ENCODE data around the gene ERO1B.
"Not testable (repeated sequence)": the region's sequence is repeated elsewhere in the genome, so short reads cannot be mapped to it uniquely, and the experiment has no call there.

ERO1B gene, protein sequence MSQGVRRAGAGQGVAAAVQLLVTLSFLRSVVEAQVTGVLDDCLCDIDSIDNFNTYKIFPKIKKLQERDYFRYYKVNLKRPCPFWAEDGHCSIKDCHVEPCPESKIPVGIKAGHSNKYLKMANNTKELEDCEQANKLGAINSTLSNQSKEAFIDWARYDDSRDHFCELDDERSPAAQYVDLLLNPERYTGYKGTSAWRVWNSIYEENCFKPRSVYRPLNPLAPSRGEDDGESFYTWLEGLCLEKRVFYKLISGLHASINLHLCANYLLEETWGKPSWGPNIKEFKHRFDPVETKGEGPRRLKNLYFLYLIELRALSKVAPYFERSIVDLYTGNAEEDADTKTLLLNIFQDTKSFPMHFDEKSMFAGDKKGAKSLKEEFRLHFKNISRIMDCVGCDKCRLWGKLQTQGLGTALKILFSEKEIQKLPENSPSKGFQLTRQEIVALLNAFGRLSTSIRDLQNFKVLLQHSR

DNA sequence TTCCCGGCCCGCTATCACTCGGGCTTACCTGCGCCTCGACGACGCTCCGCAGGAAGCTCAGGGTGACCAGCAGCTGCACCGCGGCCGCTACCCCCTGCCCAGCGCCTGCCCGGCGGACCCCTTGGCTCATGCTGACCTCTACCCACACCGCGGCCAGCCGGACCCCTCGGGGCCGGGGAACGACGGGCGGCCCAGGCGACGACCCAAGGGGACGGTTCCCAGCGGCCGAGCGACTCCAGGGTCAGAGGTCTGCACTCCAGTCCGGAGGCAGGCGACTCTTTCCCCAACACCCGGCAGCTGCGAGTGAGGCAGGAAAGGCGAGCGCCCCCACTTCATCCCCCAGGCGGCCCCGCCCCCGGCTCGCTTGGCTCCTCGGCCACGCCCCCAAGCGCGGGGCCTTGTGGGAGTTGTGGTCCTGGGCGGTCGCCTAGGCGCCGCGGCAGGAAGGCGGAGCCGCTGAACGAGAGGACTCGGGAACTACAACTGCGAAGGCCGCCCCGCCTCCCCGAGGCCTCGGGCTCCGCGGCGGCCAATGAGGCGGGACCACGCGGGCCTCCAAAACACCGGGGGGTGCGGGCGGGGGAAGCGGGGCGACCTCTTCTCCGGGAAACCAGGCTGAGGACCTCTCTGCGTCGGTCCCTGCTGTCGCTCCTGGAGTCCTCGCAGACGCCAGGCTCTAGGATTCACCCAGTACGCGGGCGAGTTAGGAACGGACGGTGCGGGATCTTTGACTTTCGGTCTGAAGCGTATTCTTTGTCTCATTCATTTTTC, at the start of gene ERO1B:
Gene ERO1B, minus strand, starts transcription at position 305 of the 771 bp plus-strand sequence. Its CDS starts 175 bp downstream, at position 130.
- DNase-seq (ENCODE audit: low read depth, low spot score) = peak; percentile 84

DNA sequence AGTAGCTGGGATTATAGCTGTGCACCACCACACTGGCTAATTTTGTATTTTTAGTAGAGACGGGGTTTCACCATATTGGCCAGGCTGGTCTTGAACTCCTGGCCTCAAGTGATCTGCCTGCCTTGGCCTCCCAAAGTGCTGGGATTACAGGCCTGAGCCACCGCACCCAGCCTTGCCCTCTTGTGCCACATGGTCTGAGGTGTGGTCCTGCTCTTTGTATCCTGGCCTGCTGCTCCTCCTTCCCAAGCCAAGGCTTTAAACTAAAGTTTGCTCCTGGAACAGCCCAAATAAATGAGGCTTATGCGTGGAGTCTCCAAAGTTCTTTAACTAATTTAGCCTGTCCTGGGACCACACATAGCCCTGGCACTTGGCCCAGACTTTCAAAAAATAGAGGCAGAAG, 49.7 kb upstream of the ERO1B start:
- not testable (repeated sequence) for DNase-seq (ENCODE audit: low read depth, low spot score)

DNA sequence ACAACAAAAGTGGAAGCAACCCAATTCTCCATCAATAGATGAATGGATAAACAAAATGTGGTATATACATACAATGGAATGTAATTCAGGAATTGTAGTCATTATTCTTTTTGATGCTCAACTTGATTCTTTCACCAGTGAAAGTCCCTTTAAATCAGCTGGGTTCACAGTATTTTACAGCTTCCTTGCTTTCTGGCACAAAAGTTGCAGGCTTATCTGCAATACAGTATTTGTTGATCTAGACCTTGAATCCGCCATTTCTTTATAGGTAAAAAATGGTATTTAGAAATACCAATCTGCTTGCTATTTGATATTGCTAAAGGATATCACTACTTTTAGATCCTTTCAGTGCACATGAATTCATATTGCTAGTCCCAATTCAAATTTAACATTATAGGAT, 44.7 kb upstream of the ERO1B start:
- no peak for DNase-seq (ENCODE audit: low read depth, low spot score)

DNA sequence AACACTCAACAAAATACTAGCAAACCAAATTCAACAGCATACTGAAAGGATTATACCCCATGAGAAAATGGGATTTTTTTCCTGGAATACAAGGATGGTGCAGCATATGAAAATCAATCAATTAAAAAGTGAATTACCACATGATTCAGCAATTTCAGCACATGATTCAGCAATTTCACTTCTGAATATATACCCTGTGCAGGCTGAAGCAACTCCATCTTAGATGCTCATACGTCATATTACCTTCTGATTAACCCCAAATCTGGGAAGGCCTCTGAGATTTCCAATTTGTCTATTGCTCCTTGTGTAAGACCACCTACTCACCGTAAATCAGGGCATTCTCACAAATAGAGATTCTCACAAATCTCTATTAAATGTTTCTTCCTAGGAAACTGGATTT, 43.8 kb upstream of the ERO1B start:
- no peak for DNase-seq (ENCODE audit: low read depth, low spot score)

DNA sequence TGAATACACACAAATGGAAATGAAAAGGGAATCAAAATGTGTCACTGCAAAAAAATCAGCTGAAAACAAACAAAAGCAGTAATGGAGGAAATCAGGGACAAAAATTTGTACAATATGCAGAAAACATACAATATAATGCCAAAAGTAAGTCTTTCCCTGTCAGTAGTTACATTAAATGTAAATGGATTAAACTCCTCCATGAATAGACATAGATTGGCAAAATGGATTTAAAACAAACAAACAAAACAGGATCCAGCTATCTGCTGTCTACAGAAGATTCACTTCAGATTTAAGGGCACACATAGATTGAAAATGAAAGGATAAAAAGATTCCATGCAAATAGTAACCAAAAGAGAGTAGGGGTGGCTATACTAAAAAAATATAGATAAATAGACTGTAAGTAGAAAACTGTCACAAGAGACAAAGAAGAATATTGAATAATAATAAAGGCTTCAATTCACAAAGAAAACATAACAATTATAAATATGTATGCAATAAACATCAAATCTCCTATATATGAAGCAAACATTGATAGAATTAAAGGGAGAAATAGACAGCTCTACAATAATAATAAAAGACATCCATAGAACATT, 42.2 kb upstream of the ERO1B start:
- no peak for DNase-seq (ENCODE audit: low read depth, low spot score)

DNA sequence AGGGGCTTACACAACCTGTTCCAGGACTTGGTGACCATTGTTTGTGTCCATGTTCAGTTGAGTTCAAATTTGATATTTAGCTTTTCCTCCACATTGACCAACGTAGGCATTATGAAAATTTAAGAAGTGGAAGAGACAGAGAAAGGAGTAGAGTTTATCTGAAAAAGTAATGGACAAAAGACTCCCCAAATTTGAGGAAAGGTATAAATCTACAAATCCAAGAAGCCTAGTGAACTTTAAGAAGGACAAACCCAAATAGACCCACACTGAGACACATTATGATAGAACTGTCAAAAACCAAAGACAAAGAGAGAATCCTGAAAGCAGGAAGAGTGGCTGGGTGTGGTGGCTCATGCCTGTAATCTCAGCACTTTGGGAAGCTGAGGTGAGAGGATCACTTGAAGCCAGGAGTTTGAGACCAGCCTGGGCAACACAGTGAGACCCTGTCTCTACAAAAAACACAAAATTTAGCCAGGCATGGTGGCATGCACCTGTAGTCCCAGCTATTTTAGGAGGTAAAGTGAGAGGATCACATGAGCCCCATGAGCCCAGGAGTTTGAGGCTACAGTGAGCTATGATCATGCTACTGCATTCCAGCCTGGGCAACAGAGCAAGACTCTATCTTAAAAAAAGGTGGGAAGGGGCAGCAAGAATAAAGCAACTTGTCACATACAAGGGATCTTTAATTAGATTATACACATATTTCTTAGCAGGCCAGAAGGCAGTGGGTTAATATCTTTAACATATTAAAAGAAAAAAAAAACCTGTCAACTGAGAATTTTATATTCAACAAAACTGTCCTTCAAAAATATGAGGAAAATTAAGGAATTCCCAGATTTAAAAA, 41.0 kb upstream of the ERO1B start:
- DNase-seq (ENCODE audit: low read depth, low spot score) = no peak

DNA sequence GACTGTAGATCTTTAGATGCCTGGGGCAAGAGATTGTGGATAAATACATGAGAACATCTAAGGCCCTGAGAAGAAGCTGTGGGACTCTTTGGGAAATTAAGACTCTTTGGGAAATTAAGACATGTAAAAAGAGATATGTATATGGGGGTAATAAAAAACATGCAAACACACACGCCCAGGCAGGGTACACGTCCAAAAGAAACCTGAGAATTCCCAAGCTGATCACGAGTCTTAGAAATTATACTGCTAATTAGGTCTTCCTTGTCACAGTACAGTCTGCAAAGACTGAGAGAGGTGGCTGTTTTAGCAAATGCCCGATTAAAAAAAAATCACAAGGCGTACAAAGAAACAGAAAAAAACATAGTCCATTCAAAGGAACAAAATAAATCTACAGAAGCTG, 39.3 kb upstream of the ERO1B start:
- no peak for DNase-seq (ENCODE audit: low read depth, low spot score)

DNA sequence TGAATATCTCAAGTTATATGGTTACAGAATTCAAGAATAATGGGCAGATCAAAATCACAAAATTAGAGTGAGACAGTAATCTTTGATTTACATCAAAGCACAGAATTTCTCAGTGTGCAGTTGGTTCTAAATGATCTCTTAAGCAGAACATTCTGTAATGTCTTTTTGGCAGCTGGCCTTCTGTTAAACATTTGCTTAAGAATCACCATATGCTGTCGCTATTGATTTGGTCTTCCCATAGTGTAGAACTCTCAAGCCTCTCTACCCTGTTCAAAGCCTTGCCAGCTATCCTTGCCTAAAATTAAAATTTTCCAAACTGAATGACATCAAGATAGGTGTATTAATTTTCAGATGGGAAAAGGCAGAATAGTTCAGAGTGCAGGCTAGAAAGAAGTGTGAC, 38.9 kb upstream of the ERO1B start:
- DNase-seq (ENCODE audit: low read depth, low spot score) = no peak

DNA sequence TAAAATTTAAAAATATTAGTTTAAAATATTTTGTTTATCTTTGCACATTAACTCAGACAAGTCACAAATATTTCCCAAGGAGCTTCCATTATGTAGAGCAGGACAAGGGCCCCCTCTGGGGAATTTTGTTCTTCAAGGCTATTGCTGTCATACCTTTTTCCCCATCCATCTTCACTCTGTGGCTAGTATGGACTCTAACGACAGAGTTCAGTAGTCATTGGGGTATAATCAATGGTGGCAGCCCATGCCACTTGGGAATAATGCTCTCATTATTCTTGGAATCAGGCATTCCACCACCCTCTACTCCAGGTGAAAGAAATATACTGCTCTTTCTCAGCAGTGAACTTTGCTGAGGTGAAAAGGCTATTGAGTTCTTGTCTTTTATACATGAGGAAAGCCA, 38.5 kb upstream of the ERO1B start:
- no peak for DNase-seq (ENCODE audit: low read depth, low spot score)

DNA sequence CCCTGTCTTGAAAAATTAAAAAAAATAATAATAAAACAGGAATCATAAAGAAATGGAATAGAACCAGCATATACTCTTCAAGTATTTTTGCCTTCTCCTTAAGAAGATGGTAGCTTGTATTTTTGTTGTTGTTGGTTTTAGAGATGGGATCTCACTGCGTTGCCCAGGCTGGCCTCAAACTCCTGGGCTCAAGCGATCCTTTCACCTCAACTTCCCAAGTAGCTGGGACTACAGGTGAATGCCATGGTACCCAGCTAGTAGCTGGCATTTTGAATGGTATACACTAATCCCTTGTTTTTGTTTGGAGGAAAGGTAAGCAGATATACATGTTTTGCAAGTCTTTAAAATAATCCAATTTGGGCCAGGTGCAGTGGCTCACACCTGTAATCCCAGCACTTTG, 34.7 kb upstream of the ERO1B start:
- no peak for DNase-seq (ENCODE audit: low read depth, low spot score)

DNA sequence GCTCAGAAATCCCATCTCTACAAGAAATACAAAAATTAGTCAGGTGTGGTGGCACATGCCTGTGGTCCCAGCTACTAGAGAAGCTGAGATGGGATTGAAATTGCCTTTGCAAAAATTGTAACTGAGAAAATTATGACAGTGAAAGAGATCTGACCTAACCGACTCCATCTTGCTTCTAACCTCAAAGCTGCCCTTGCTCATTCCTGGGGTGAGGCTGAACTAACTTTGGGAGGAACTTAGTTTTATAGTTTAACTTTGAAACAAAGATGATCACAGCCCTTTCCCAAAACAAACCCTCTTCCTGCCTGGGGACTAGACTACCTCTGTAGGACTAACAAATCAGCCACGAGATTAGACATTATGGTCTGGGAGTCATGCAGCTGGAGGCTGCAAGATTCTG, 33.8 kb upstream of the ERO1B start:
- DNase-seq (ENCODE audit: low read depth, low spot score) = no peak

DNA sequence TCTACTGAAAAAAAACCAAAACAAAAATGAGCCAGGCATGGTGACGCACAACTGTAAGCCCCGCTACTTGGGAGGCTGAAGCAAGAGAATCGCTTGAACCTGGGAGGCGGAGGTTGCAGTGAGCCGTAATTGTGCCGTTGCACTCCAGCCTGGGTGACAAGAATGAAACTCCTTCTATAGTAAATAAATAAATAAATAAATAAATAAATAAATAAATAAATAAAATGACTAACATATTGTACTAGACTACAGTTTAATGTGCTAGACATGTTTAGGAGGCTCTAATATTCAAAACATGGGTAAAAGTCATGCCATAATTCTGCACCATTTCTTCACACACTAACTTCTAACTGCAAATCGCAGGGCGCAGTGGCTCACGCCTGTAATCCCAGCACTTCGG, 33.3 kb upstream of the ERO1B start:
- DNase-seq (ENCODE audit: low read depth, low spot score) = no peak

DNA sequence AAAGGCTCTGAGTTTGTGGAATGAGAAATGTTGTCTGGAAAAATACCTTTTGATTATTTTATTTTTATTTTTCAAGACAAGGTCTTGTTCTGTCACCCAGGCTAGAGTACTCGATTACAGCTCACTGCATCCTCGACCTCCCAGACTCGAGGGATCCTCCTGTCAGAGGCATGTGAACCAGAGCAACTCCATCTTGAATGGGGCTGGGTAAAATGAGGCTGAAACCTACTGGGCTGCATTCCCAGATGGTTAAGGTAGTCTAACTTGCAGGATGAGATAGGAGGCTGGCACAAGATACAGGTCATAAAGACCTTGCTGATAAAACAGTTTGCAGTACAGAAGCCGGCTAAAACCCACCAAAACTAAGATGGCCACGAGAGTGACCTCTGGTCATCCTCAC, 32.3 kb upstream of the ERO1B start:
- not testable (repeated sequence) for DNase-seq (ENCODE audit: low read depth, low spot score)

DNA sequence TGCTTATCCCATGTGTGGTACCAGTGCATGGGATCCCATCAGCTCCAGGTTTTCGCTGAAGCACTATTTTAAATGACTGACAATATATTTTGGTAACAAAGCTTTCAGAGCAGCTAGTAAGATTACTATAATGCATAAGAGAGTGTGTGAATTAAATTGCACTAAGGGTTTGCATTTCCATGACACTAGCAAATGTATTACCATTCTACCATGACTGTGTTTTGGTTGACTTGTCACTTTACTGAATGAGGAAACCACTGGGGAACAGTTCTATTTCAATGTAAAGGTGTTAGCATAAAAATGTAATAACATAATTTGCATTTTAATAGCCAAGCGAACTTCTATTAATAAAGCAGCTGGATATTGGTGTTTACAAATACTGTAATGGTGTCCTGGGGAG, 31.7 kb upstream of the ERO1B start:
- no peak for DNase-seq (ENCODE audit: low read depth, low spot score)

DNA sequence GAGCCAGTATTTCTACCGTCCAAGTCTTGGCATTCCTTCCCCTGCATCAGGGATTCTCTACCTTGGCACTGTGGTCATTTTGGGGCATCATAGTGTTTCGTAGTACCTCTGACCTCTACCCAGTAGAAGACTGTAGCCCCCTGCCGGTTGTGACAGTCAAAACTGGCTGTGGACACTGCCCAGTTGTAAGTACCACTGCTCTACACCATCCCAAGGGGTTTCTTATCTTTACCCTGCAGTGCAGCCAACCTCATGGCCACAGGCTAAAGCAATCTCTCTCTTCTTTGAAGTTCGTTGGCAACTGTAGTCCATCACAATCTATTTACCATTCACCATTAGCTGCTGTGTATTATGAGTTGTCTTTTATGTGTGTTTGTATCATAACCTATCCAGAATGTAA, 29.3 kb upstream of the ERO1B start:
- DNase-seq (ENCODE audit: low read depth, low spot score) = no peak

DNA sequence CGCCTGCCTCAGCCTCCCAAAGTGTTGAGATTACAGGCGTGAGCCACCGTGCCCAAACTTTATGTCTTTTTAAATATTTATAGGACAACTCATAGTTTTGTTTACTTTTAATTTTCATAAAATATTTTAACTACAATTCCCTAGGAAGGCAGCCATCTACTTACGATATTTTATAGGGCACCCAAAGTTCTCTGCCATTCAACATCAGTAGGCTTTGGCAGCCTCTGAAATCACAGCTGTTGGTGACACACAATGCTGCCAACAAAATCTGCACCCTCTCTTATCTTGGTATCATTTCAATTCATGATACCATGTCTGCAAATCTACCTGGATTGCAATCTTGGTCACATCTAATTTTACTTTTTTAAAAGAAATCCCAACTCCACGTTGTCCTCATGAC, 27.1 kb upstream of the ERO1B start:
- no peak for DNase-seq (ENCODE audit: low read depth, low spot score)

DNA sequence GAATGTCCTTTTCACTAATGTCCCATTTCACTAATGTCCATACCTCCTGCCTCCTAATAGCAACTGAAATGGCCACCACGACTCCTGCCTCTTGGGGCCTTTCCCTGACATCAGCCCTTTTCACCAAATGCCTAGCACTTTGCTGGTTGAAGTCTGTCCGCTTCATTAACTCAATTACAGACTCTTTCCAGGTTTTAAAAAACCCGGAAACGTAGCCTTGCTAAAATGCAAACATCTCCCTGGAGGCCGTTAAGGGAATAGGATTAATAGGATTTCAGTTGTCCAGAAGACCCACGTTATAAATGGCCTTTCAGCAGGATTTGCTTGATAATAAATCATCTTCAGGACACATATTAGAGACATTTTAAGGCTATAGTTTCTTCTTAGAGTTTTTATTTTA, 25.7 kb upstream of the ERO1B start:
- DNase-seq (ENCODE audit: low read depth, low spot score) = no peak

DNA sequence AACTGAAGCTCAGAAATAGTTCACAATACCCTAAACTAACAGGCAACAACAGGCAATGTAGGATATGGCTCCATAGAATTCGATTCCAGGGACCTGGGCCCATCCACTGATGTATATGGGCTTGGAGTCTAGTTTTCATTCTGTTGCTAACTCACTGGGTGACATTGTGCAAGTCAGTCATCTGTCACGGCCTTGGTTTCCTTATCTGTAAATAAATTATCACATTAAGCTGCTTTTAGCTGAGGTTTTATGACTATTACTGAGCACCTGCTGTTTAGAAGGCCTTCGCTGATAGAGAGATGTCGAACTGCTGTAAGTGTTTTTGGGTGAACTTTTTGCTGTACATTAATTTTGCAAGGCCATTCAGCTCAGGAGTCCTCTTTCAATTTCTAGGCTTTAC, 22.9 kb upstream of the ERO1B start:
- no peak for DNase-seq (ENCODE audit: low read depth, low spot score)

DNA sequence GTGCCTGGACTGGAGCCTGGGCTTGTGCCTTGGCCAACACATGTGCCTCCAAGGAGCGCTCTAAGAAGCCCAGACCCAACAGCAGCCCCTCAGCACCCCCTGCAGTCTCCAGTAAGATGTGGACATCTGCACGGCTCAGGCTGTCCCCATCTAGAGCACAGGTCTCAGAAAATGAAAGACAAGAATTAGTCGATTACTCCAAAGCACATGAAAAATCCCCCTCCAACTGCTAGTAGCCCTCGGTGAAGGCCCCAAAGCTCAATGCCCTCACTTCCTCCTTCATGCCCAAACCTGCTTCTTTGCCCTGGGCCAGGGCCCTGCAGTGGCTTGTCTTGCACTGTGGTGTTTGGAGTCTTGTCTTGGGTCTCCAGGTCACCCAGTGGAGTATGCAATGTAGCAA, 21.9 kb upstream of the ERO1B start:
- DNase-seq (ENCODE audit: low read depth, low spot score) = no peak

DNA sequence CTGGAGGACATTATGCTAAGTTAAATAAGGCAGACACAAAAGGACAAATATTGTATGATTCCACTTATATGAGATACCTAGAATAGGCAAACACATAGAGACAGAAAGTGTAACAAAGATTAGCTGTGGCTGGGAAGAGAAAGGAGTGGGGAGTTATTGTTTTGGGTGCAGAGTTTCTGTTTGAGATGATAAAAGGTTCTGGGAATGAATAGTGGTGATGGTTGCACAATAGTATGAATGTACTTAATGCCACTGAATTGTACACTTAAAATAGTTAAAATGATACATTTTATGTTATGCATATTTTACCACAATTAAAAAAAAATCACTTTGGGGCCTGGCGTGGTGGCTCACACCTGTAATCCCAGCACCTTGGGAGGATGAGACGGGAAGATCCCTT, 21.2 kb upstream of the ERO1B start:
- DNase-seq (ENCODE audit: low read depth, low spot score) = no peak

DNA sequence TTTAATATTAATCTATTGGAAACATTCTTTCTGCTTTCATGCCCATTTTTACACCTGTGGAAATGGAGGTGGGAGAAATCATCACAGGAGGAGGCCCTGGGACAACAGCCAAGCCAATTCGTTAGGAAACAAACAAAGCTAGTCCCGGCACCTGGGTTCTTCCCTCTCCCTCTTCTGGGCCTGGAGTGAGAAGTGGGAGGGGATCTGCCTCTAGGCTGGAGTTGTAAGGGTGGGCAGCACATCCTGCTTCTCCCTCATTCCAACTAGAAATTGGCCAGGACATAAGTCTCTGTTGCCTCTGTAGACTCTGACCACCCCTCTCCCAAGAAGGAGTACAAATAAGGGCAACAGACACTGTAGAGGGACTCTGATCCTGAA, 20.2 kb upstream of the ERO1B start:
- DNase-seq (ENCODE audit: low read depth, low spot score) = no peak
